HepG2 (cell line): Measurements from ENCODE around the gene CCDC142. TPM values are rescaled to one million over a fixed set of nuclear protein-coding genes. Genes with fewer than 3 reads are reported as not detected.

Experiments
- AKAP8 ChIP-seq: sonication (generic); formaldehyde crosslinking; IDR thresholded peaks from 2 replicates; pipeline ENCODE4 v1.5.1; 2020; ENCODE audit warnings: mild to moderate bottlenecking, missing genetic modification reagents
- DR1 ChIP-seq: sonication (generic); formaldehyde crosslinking; IDR thresholded peaks from 2 replicates; pipeline ENCODE4 v1.8.0; 2021; ENCODE audit warnings: mild to moderate bottlenecking, missing genetic modification reagents, inconsistent platforms
- ESRRA ChIP-seq: sonication (generic); formaldehyde crosslinking; IDR thresholded peaks from 2 replicates; pipeline ENCODE4 v1.5.1; 2020; ENCODE audit warnings: mild to moderate bottlenecking, low read depth, missing genetic modification reagents
- FIP1L1 ChIP-seq: fragments of 200-400 bp; formaldehyde crosslinking; IDR thresholded peaks from 2 replicates; pipeline ENCODE4 v1.6.1; 2018; ENCODE audit warnings: low read depth, mild to moderate bottlenecking, low read length, moderate library complexity, borderline replicate concordance; ENCODE audit not compliant: insufficient read depth
- GPBP1L1 ChIP-seq: sonication (generic); formaldehyde crosslinking; IDR thresholded peaks from 2 replicates; pipeline ENCODE4 v1.5.0; 2020; ENCODE audit warnings: mild to moderate bottlenecking, missing genetic modification reagents
- GTF2F1 ChIP-seq: fragments of 150-350 bp; IDR thresholded peaks from 2 replicates; pipeline ENCODE4 v1.6.1; 2014; ENCODE audit warnings: low read length
- IKZF4 ChIP-seq: sonication (generic); formaldehyde crosslinking; IDR thresholded peaks from 2 replicates; pipeline ENCODE4 v1.5.1; 2020; ENCODE audit warnings: borderline replicate concordance, mild to moderate bottlenecking, low read depth, missing genetic modification reagents; ENCODE audit errors: not compliant biosample characterization
- JUND ChIP-seq: sonication (generic); formaldehyde crosslinking; IDR thresholded peaks from 2 replicates; pipeline ENCODE4 v1.8.0; 2022; ENCODE audit warnings: mild to moderate bottlenecking, missing genetic modification reagents
- KDM6A ChIP-seq: IDR thresholded peaks from 2 replicates; pipeline ENCODE4 v1.6.1; 2016; ENCODE audit warnings: low read depth
- RBM22 ChIP-seq: fragments of 200-400 bp; formaldehyde crosslinking; optimal IDR thresholded peaks from 2 replicates; pipeline ENCODE3; 2017; ENCODE audit warnings: mild to moderate bottlenecking, low read length, moderate library complexity
- RFXANK ChIP-seq: IDR thresholded peaks from 2 replicates; pipeline ENCODE4 v1.6.1; 2016
- SCMH1 ChIP-seq: sonication (generic); formaldehyde crosslinking; IDR thresholded peaks from 2 replicates; pipeline ENCODE4 v1.9.0; 2021; ENCODE audit warnings: missing genetic modification reagents, mild to moderate bottlenecking, borderline replicate concordance
- SIN3A ChIP-seq: IDR thresholded peaks from 2 replicates; pipeline ENCODE4 v1.6.1; 2011; ENCODE audit warnings: low read depth, mild to moderate bottlenecking, control low read depth, low read length, borderline replicate concordance
- SRF ChIP-seq: IDR thresholded peaks from 2 replicates; pipeline ENCODE4 v1.6.1; 2011; ENCODE audit warnings: mild to moderate bottlenecking, low read depth, low read length, moderate library complexity
- STAT5B ChIP-seq: sonication (generic); formaldehyde crosslinking; IDR thresholded peaks from 2 replicates; pipeline ENCODE4 v1.4.0; 2020; ENCODE audit warnings: missing genetic modification reagents
- TAF15 ChIP-seq: fragments of 200-400 bp; formaldehyde crosslinking; IDR thresholded peaks from one replicate; pipeline ENCODE4 v1.6.1; 2018; ENCODE audit warnings: mild to moderate bottlenecking, low read depth, low read length; ENCODE audit not compliant: poor library complexity, severe bottlenecking
- ZBTB21 ChIP-seq: sonication (generic); formaldehyde crosslinking; IDR thresholded peaks from 2 replicates; pipeline ENCODE4 v1.4.0; 2020; ENCODE audit warnings: missing genetic modification reagents
- ZBTB33 ChIP-seq: sonication (generic); formaldehyde crosslinking; IDR thresholded peaks from 2 replicates; pipeline ENCODE4 v1.4.0; 2020; ENCODE audit warnings: missing genetic modification reagents
- ZBTB42 ChIP-seq: sonication (generic); formaldehyde crosslinking; IDR thresholded peaks from 2 replicates; pipeline ENCODE4 v1.5.0; 2020; ENCODE audit warnings: mild to moderate bottlenecking, missing genetic modification reagents
- ZFP1 ChIP-seq: IDR thresholded peaks from 2 replicates; pipeline ENCODE4 v1.6.1; 2016
- ZNF24 ChIP-seq: fragments of 450-650 bp; IDR thresholded peaks from 2 replicates; pipeline ENCODE4 v1.6.1; 2017; ENCODE audit warnings: antibody characterized with exemption, mild to moderate bottlenecking
- ZNF280B ChIP-seq: sonication (generic); formaldehyde crosslinking; IDR thresholded peaks from 2 replicates; pipeline ENCODE4 v1.5.0; 2020; ENCODE audit warnings: missing genetic modification reagents, mild to moderate bottlenecking, borderline replicate concordance
- ZNF414 ChIP-seq: sonication (generic); formaldehyde crosslinking; IDR thresholded peaks from 2 replicates; pipeline ENCODE4 v1.5.0; 2020; ENCODE audit warnings: missing genetic modification reagents
- ZNF432 ChIP-seq: sonication (generic); formaldehyde crosslinking; IDR thresholded peaks from 2 replicates; pipeline ENCODE4 v1.5.0; 2020; ENCODE audit warnings: missing genetic modification reagents, mild to moderate bottlenecking, borderline replicate concordance
- ZNF547 ChIP-seq: sonication (generic); formaldehyde crosslinking; IDR thresholded peaks from 2 replicates; pipeline ENCODE4 v1.5.1; 2020; ENCODE audit warnings: mild to moderate bottlenecking, missing genetic modification reagents
- ZNF598 ChIP-seq: sonication (generic); formaldehyde crosslinking; IDR thresholded peaks from 2 replicates; pipeline ENCODE4 v1.5.1; 2020; ENCODE audit warnings: mild to moderate bottlenecking, missing genetic modification reagents, borderline replicate concordance
- polyA plus RNA-seq, 8 experiments: library from polyadenylated mRNA; depleted of rRNA in 3 of 8; stranded (reverse) in 7 of 8; unstranded in 1 of 8; fragments of >200 nt; fragmentation: Illumina TruSeq in 4 of 8; extraction: Trizol in 4 of 8; gene quantifications; 2 replicates each; pipeline versions ENCODE4 v1.2.1 to v1.2.3, GENCODE V29; 2011 to 2016; ENCODE audit warnings: low read depth in 4 of 8, missing spikeins in 1 of 8, mixed read lengths in 1 of 8; ENCODE audit not compliant: insufficient read depth in 1 of 8
- total RNA-seq, 5 experiments: library from RNA; depleted of rRNA; stranded (reverse); fragments of >200 nt; fragmentation: Illumina TruSeq; extraction: Trizol; gene quantifications; 2 replicates each; pipeline ENCODE4 v1.2.3, GENCODE V29; 2016; ENCODE audit warnings: low read depth in 1 of 5

The CCDC142 gene
- total and polyA plus RNA-seq, 2 of the 13 experiments (the other 11 are each of a cell fraction or from before 2014, with no cell fraction given): 14.7 to 30.4 TPM

- TF ChIP-seq ZBTB33 (CRISPR knock-in tag) (peak; percentile 90), ZBTB42 (CRISPR knock-in tag) (0 out of 2 replicates have a peak, but pooled peaks have one; percentile 44), ZBTB21 (CRISPR knock-in tag) (no peak), SIN3A (0 out of 2 replicates have a peak, but pooled peaks have one; percentile 58), GPBP1L1 (CRISPR knock-in tag) (no peak), IKZF4 (CRISPR knock-in tag) (no peak), RBM22 (peak; percentile 89), STAT5B (CRISPR knock-in tag) (no peak), KDM6A (CRISPR knock-in tag) (no peak), TAF15 (no peak), JUND (CRISPR knock-in tag) (0 out of 2 replicates have a peak, but pooled peaks have one; percentile 38), ZNF414 (CRISPR knock-in tag) (no peak), GTF2F1 (no peak), AKAP8 (CRISPR knock-in tag) (no peak), ZNF547 (peak; percentile 53; the same call in 1 of the 2 replicates), ZNF432 (CRISPR knock-in tag) (no peak), SCMH1 (no peak), ZNF24 (no peak), FIP1L1 (no peak), SRF (no peak), ZNF598 (CRISPR knock-in tag) (no peak), ZNF280B (CRISPR knock-in tag) (no peak), RFXANK (CRISPR knock-in tag) (no peak), DR1 (CRISPR knock-in tag) (no peak), ZFP1 (CRISPR knock-in tag) (no peak), ESRRA (CRISPR knock-in tag) (no peak)
Measured at GRCh38 chr2:74424139-74424992, 58.4 kb downstream of the CCDC142 start (continued).
